ENCODE results near the gene GDNF.

- TF ChIP-seq POLR2AphosphoS5 (IDR thresholded peaks at IDR 0.05; ENCODE audit: low read depth) (no peak), CTCF (conservative IDR thresholded peaks at IDR 0.05; ENCODE audit: low read depth in 2 of 2) (no peak), EZH2 (IDR thresholded peaks at IDR 0.05; ENCODE audit: low read depth, unreplicated experiment) (no peak), EZH2phosphoT487 (IDR thresholded peaks at IDR 0.05; ENCODE audit: unreplicated experiment) (no peak), JUNB (IDR thresholded peaks at IDR 0.05; ENCODE audit: unreplicated experiment) (no peak)
These were observed 33.8 kb downstream of the GDNF start for GRCh38 chr5:37806016-37806415.
